UCSD-AML1 (cell line): ENCODE data around the gene MAP3K7CL.
"Not testable (repeated sequence)": the region's sequence is repeated elsewhere in the genome, so short reads cannot be mapped to it uniquely, and the experiment has no call there.

ENCODE experiments used
- DNase-seq: peaks from one replicate; lab custom pipeline; 2025; ENCODE audit not compliant: unreplicated experiment; lab: John Stamatoyannopoulos, UW

Gene MAP3K7CL

GRCh38 chr21:29133241-29133640 is 2.8 kb downstream of the MAP3K7CL start:
- no peak for DNase-seq

- no peak for DNase-seq
Measured at GRCh38 chr21:29133796-29134195, 3.4 kb downstream of the MAP3K7CL start.

GRCh38 chr21:29135481-29135880 is 5.0 kb downstream of the MAP3K7CL start:
- no peak for DNase-seq

GRCh38 chr21:29136033-29136432 is 5.6 kb downstream of the MAP3K7CL start:
- no peak for DNase-seq

GRCh38 chr21:29144736-29145353 is 14.4 kb downstream of the MAP3K7CL start:
- no peak for DNase-seq

- peak; percentile 8 for DNase-seq
Measured at GRCh38 chr21:29145354-29145782, 14.9 kb downstream of the MAP3K7CL start.

GRCh38 chr21:29145852-29146453 is 15.5 kb downstream of the MAP3K7CL start:
- no peak for DNase-seq

DNA sequence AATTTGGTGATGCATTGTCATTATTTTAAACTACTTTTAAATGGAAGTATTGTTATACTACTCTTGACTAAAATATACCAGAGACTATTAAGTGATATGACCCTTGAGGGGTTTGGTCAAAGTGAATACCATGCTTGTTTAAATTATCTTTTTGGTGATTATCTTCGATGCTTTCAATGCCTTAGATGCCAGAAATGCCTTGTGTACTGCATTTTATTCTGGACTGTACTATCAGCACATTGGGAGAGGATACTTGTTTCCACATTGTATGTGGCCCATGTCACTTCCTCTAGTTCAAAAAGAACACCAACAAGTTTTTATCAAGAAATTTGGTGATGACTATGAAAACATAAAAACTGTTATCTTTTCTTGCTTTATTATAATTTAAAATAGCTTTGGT is 16.3 kb downstream of the MAP3K7CL start:
- no peak for DNase-seq

DNA sequence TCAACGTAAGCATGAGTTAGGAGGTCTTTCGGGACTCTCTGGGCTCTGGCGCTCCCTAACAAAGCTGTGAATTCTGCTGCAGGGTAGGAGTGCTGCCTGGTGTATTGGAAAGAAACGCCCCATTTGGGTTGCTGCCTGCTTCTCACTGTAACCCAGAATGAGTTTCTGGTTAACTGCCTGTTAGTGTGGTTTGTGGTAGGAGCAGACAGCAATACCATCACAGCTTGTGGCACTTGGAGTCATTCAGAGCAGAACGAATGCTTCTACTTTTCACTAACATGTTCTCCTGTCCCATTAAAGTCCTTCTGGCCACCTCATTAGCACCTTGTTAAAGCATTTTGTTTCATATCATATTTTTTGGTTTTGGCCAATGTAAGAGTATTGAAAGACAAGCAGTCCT is 18.1 kb downstream of the MAP3K7CL start:
- DNase-seq, result no peak

GRCh38 chr21:29149808-29150425 is 19.5 kb downstream of the MAP3K7CL start:
- no peak for DNase-seq

- no peak for DNase-seq
Measured at GRCh38 chr21:29151931-29152330, 21.5 kb downstream of the MAP3K7CL start.

DNA sequence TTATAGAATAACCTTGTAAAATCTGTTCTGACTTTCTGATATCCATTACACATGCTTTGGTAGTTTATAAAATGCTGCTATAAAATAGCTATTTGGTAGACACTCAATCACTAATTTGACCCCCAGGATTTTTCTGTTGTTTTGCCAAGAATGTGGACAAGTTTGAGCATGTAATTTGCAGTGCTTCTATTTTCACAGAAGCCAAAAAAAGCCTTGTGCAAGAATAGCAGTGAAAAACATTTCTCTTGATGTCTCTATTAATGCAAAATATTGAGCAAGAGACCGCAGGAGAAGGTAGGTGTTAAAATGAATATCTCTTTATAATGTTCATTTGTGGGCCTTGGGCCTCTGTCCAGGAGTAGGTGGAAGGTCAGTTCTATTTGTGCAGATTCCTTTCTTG is 22.5 kb downstream of the MAP3K7CL start:
- DNase-seq, result no peak

DNA sequence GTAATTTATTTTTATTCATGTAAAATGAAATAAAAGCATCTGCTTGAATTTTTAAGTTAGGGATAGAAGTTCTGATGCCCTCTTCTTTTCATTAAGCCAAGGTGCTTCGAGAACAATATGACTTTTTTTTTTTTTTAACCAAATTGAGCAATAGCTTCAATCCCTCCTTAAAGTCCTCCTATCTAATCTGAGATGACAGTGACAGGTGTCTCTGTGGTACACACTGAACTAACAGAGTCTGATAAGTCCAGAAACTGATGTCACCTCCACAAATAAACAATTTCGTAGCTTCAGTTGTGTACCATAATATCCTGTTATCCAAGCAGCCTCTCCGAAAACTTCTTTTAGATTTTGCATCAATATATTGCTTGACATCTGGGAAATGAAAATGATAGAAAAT is 23.8 kb downstream of the MAP3K7CL start:
- no peak for DNase-seq

- DNase-seq, result no peak
Measured at GRCh38 chr21:29155118-29155932, 24.9 kb downstream of the MAP3K7CL start.

DNA sequence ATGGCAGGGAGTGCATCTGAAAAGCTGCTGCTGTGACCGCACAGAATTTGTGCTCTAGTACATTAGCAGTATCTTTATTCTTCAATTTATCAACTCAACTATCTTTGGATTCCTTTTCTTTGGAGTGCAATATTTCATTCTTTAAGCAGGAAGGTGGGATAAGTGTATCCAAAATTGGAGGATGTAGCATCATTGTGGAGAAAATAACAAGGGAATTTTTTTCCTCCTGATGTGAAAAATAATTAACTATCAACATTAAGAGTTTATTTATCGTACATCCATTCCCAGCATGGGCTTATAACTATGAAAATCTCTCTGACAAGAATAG is 25.5 kb downstream of the MAP3K7CL start:
- DNase-seq, result no peak

DNA sequence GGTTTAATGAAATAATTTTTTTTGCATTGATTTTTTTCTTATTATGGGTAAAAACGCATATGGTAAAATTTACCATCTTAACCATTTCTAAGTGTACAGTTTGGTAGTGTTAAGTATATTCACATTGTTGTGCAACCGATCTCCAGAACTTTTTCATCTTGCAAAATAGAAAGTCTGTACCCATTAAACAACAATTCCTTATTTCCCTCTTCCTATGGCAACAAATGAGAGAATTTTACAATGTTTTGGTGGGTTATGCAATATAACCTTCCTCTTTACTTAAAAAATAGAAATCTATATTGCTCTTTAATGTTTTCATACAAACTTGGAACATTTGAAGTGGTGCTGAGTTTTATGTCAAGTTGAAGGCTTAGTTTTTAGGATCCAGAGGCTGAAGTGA is 26.6 kb downstream of the MAP3K7CL start:
- DNase-seq, result no peak

DNA sequence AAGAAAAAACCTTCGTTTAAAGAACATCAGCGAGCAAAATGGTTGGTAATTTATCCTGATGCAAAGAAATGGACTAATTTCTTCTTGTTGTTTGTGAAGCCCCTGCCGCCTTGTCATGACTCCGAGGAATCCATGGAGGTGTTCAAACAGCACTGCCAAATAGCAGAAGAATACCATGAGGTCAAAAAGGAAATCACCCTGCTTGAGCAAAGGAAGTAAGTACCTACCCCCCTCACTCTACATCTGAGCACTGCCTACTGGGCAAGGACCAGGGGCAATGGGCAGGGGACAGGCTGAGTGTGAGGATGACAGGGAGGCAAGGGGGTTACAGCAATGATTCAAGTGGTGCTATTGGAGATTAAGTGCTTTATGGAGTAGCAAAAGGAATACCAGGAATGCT is 29.4 kb downstream of the MAP3K7CL start:
- DNase-seq, result no peak

GRCh38 chr21:29162825-29163224 is 32.4 kb downstream of the MAP3K7CL start:
- not testable (repeated sequence) for DNase-seq

- no peak for DNase-seq
Measured at GRCh38 chr21:29163341-29164115, 33.1 kb downstream of the MAP3K7CL start.

DNA sequence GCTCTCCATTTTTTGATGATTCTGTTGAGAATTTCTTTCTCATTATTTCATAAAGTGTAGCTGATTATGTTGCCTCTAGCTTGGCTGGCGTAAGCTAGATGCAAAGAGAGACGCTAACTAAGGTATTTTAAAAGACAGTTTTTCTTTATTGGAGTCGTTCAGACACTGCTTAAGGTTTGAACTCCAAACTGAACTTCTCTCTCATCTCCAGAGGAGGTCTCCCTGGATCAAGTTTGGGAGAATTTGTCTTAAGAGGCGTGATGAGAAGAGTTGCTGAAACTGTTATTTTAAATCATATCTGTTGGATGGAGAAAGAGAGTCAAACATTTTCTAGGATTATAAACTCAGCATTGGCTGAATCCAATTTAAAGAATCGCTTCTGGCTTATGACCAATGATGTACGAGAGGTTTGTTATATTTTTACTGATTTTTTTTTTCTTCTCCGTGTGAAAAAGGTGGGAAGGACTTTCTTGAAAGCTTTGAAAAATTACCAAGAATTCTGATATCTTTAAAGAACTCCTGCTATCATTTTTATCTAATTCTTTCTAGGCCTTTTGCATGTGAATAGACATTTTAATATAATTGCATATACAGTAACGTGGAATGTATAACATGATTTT is 34.0 kb downstream of the MAP3K7CL start:
- DNase-seq, result no peak

GRCh38 chr21:29166323-29166722 is 35.9 kb downstream of the MAP3K7CL start:
- DNase-seq, result no peak
